Measurements from ENCODE around the gene BCO1.

Gene BCO1

DNA sequence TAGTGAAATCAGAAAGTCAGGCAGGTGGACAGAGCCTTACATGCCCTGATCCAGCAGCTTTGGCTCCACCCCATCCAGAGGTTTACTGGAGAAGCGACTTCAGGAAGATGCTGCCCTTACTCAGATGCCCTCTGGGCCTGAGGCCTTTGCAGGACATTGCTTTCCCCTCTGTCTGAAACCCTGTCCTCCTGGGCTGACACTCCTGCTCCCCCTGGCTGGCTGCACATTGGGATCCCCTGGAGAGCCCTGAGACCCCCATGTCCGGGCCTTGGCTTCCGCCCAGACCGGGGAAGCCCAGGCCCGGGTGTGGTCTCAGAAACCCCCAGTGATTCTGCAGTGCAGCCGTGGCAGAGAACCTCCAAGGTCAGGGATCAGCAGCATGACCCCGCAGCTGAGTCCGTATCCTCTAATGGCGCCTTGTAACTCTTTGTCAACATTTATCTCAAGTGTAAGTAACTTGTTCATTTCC is 36.6 kb downstream of the BCO1 start:
- Histone ChIP-seq H3K36me3 (ENCODE audit: control insufficient read depth in 2 of 2, insufficient read depth in 2 of 2, low read length in 2 of 2) (no peaks in the 10 kb centered on the region), H3K27ac (ENCODE audit: low read length) (no peak overlapping the region)

DNA sequence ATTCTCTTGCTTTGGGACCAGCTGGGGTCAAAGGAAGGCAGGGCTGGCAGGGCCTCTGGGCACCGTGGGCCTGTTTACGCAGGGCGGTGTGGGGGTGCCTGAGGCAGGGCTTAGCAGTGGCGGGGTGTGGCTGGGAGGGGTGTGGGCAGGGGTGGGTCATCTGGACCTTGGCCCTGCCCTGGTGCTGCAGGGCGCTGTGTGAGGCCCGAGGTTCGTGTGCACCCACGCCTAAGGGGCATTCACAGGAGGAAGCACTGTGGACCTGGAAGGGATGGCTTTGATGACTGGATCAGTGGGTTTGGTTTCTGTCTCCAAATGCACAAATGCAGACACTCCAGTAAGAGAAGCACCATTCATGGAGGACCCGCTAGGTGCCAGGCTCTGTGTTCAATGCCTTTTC is 37.3 kb downstream of the BCO1 start:
- Histone ChIP-seq H3K36me3 (ENCODE audit: control insufficient read depth in 2 of 2, insufficient read depth in 2 of 2, low read length in 2 of 2) (no peaks in the 10 kb centered on the region), H3K9ac (ENCODE audit: low read length in 2 of 2) (no peak overlapping the region), H3K27ac (ENCODE audit: low read length) (no peak overlapping the region), H3K4me3 (ENCODE audit: low read length in 2 of 2) (no peak overlapping the region), H3K27me3 (ENCODE audit: control insufficient read depth in 1 of 2, insufficient read depth in 2 of 2, low read length in 2 of 2) (no peaks in the 10 kb centered on the region), H3K4me1 (ENCODE audit: control insufficient read depth, insufficient read depth, low read length) (peaks cover 15% of the 10 kb centered on the region), H3K9me3 (ENCODE audit: control insufficient read depth in 2 of 2, low read length in 2 of 2) (no peaks in the 10 kb centered on the region)

More for the DNA sequence above, 36.6 kb downstream of the BCO1 start:
- Histone ChIP-seq H3K9ac (ENCODE audit: low read length in 2 of 2) (no peak overlapping the region), H3K4me3 (ENCODE audit: low read length in 2 of 2) (no peak overlapping the region), H3K9me3 (ENCODE audit: control insufficient read depth in 2 of 2, low read length in 2 of 2) (no peaks in the 10 kb centered on the region), H3K27me3 (ENCODE audit: control insufficient read depth in 1 of 2, insufficient read depth in 2 of 2, low read length in 2 of 2) (no peaks in the 10 kb centered on the region), H3K4me1 (ENCODE audit: control insufficient read depth, insufficient read depth, low read length) (peaks cover 15% of the 10 kb centered on the region)

DNA sequence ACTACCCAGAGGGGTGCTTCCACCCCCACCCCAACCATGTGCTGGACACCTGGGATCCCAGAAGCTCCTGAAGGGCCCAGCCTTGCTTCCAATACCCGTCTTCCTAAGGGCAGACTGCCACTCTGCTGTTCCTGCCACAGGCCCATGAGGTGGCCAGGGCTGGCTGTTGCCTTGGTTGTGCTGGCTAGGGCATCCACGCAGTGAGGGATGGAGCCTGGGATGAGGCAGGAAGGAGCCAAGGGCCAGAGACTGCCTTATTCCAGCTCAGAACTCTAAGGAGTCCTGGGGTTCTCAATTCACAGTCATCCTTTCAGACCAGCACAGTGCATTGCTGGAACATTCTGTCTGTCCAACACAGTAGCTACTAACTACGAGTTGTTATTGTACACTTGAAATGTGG is 37.8 kb downstream of the BCO1 start:
- peaks cover 15% of the 10 kb centered on the region for H3K4me1 ChIP-seq (ENCODE audit: control insufficient read depth, insufficient read depth, low read length)
- no peak overlapping the region for H3K27ac ChIP-seq (ENCODE audit: low read length)
- H3K27me3 ChIP-seq (ENCODE audit: control insufficient read depth in 1 of 2, insufficient read depth in 2 of 2, low read length in 2 of 2) = no peaks in the 10 kb centered on the region
- H3K9me3 ChIP-seq (ENCODE audit: control insufficient read depth in 2 of 2, low read length in 2 of 2) = no peaks in the 10 kb centered on the region
- H3K9ac ChIP-seq (ENCODE audit: low read length in 2 of 2) = no peak overlapping the region
- H3K36me3 ChIP-seq (ENCODE audit: control insufficient read depth in 2 of 2, insufficient read depth in 2 of 2, low read length in 2 of 2) = no peaks in the 10 kb centered on the region
- no peak overlapping the region for H3K4me3 ChIP-seq (ENCODE audit: low read length in 2 of 2)

DNA sequence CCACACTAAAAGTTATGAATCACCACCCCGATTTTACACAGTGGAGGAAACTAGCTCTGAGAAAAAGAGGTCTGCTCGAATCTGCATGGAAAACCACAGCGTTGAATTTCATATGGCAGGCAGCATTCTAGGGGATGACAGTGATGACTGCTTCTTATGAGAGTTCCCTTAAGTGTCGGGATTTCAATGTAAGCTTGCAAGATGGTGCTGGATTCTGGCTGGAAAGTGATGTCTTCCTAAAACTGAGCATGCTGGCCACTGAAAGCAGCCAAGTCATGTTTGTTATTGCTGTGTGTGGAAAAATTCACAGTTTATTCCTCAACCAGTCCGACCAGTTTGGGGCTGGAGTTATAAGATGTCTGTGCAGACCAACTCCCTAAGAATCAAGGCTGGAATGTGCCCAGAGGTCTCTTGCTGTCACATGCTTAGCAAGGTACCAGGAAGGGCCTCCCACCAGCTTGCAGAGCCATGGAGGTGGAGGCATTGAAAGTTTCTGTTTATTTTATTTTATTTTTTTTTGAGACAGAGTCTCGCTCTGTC is 39.1 kb downstream of the BCO1 start:
- no peak overlapping the region for H3K9ac ChIP-seq (ENCODE audit: low read length in 2 of 2)
- H3K27ac ChIP-seq (ENCODE audit: low read length) = no peak overlapping the region
- no peak overlapping the region for H3K4me3 ChIP-seq (ENCODE audit: low read length in 2 of 2)
- no peaks in the 10 kb centered on the region for H3K9me3 ChIP-seq (ENCODE audit: control insufficient read depth in 2 of 2, low read length in 2 of 2)
- H3K36me3 ChIP-seq (ENCODE audit: control insufficient read depth in 2 of 2, insufficient read depth in 2 of 2, low read length in 2 of 2) = no peaks in the 10 kb centered on the region
- no peaks in the 10 kb centered on the region for H3K27me3 ChIP-seq (ENCODE audit: control insufficient read depth in 1 of 2, insufficient read depth in 2 of 2, low read length in 2 of 2)
- peaks cover 14% of the 10 kb centered on the region for H3K4me1 ChIP-seq (ENCODE audit: control insufficient read depth, insufficient read depth, low read length)

DNA sequence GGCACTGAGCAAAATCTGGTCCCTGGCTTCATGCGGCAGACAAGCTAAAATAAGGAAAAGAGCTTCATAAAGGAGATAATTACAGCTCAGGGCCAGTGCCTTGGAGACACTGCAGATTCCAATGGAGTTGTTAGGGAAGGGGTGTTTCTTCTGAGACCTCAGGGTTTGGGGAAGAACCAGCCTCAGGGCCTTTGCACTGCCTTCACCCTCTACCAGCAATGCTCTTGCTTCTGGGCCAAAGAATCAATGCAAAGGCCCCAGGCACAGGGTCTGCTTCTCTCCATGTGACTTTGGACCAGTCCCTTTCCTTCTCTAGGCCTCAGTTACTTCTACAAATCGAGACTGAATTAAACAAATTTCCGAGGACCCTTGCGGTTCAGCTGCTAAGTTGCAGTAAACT is 40.0 kb downstream of the BCO1 start:
- no peaks in the 10 kb centered on the region for H3K9me3 ChIP-seq (ENCODE audit: control insufficient read depth in 2 of 2, low read length in 2 of 2)
- H3K36me3 ChIP-seq (ENCODE audit: control insufficient read depth in 2 of 2, insufficient read depth in 2 of 2, low read length in 2 of 2) = no peaks in the 10 kb centered on the region
- no peak overlapping the region for H3K9ac ChIP-seq (ENCODE audit: low read length in 2 of 2)
- H3K27ac ChIP-seq (ENCODE audit: low read length) = no peak overlapping the region
- H3K4me3 ChIP-seq (ENCODE audit: low read length in 2 of 2) = no peak overlapping the region
- no peaks in the 10 kb centered on the region for H3K27me3 ChIP-seq (ENCODE audit: control insufficient read depth in 1 of 2, insufficient read depth in 2 of 2, low read length in 2 of 2)
- H3K4me1 ChIP-seq (ENCODE audit: control insufficient read depth, insufficient read depth, low read length) = peaks cover 6% of the 10 kb centered on the region

DNA sequence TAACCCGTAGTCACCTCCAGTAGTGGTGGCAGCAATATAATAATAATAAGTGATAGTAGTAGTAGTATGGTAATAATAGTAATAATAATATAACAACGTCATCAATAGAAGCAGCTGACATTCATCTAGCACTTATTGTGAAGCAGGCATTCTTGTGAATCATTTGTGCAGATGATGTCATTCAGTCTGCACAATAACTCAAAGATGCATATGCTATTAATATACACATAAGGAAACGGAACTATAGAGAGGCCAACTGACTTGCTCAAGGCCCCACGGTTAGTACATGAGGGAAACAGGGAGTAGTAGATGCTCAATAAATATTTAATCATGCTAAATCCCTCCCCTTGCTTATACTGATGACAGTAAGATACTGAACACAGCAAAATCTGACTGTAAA is 40.9 kb downstream of the BCO1 start:
- H3K36me3 ChIP-seq (ENCODE audit: control insufficient read depth in 2 of 2, insufficient read depth in 2 of 2, low read length in 2 of 2) = no peaks in the 10 kb centered on the region
- no peak overlapping the region for H3K9ac ChIP-seq (ENCODE audit: low read length in 2 of 2)
- H3K4me3 ChIP-seq (ENCODE audit: low read length in 2 of 2) = no peak overlapping the region
- no peaks in the 10 kb centered on the region for H3K27me3 ChIP-seq (ENCODE audit: control insufficient read depth in 1 of 2, insufficient read depth in 2 of 2, low read length in 2 of 2)
- no peak overlapping the region for H3K27ac ChIP-seq (ENCODE audit: low read length)
- no peaks in the 10 kb centered on the region for H3K9me3 ChIP-seq (ENCODE audit: control insufficient read depth in 2 of 2, low read length in 2 of 2)
- no peaks in the 10 kb centered on the region for H3K4me1 ChIP-seq (ENCODE audit: control insufficient read depth, insufficient read depth, low read length)

DNA sequence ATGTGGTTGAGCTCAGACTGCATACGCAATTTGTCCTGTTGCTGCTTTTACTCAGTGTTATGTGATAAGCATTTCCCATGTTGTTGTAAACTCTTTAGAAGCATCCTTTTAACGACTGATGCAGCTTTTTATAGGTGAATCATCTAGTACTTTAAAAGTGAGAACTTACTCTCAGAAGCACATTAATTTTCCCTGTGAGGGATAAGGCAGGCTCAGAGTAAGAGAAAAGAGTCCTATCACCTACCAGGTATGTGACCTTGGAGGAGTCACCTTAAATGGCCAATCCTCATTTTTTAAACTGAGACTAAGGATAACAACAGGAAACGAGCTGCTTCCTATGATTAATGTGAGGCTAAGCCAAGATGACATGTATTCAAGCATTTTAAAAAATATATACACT is 41.9 kb downstream of the BCO1 start:
- Histone ChIP-seq H3K27ac (ENCODE audit: low read length) (no peak overlapping the region), H3K4me1 (ENCODE audit: control insufficient read depth, insufficient read depth, low read length) (no peaks in the 10 kb centered on the region), H3K4me3 (ENCODE audit: low read length in 2 of 2) (no peak overlapping the region), H3K9me3 (ENCODE audit: control insufficient read depth in 2 of 2, low read length in 2 of 2) (no peaks in the 10 kb centered on the region), H3K36me3 (ENCODE audit: control insufficient read depth in 2 of 2, insufficient read depth in 2 of 2, low read length in 2 of 2) (no peaks in the 10 kb centered on the region), H3K9ac (ENCODE audit: low read length in 2 of 2) (no peak overlapping the region), H3K27me3 (ENCODE audit: control insufficient read depth in 1 of 2, insufficient read depth in 2 of 2, low read length in 2 of 2) (no peaks in the 10 kb centered on the region)

DNA sequence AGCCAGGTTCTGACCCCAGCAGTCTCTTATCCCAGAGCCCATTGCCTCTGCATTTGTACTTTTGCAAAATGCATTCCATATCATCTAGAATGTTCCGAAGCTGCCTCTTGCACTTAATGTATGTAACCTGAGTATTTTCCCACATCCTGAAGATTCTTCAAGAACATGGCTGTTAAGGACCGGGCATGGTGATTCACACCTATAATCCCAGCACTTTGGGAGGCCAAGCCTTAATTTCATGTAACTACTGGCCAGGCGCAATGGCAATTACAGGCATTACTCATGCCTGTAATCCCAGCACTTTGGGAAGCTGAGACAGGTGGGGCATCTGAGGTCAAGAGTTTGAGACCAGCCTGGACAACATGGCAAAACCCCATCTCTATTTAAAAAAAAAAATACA is 44.6 kb downstream of the BCO1 start:
- Histone ChIP-seq H3K27me3 (ENCODE audit: control insufficient read depth in 1 of 2, insufficient read depth in 2 of 2, low read length in 2 of 2) (no peaks in the 10 kb centered on the region), H3K9ac (ENCODE audit: low read length in 2 of 2) (no peak overlapping the region), H3K9me3 (ENCODE audit: control insufficient read depth in 2 of 2, low read length in 2 of 2) (no peaks in the 10 kb centered on the region), H3K27ac (ENCODE audit: low read length) (no peak overlapping the region), H3K4me1 (ENCODE audit: control insufficient read depth, insufficient read depth, low read length) (no peaks in the 10 kb centered on the region), H3K36me3 (ENCODE audit: control insufficient read depth in 2 of 2, insufficient read depth in 2 of 2, low read length in 2 of 2) (no peaks in the 10 kb centered on the region), H3K4me3 (ENCODE audit: low read length in 2 of 2) (no peak overlapping the region)

DNA sequence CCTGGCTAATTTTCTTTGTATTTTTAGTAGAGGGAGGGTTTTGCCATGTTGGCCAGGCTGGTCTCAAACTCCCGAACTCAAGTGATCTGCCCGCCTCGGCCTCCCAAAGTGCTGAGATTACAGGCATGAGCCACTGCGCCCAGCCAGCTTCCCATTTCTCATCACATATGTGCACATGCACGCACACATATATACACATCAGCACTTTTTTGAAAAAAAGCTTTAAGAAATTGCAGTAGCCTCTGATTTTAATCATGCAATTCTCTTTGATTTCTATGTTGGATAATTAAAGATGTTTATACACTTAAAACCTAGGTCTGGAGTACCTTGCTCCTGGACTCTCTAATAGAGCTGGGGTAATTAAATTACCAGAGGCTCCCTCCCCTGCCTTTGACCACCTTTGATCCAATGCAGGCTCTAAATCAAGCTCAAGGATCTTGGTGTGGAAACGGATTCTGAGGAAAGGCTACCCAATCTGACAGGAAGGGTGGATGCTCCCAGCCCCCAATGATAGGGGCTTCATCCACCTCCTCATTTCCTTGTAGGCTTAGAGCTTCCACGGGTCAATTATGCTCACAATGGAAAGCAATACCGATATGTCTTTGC is 46.6 kb downstream of the BCO1 start:
- no peaks in the 10 kb centered on the region for H3K4me1 ChIP-seq (ENCODE audit: control insufficient read depth, insufficient read depth, low read length)
- H3K9ac ChIP-seq (ENCODE audit: low read length in 2 of 2) = no peak overlapping the region
- H3K36me3 ChIP-seq (ENCODE audit: control insufficient read depth in 2 of 2, insufficient read depth in 2 of 2, low read length in 2 of 2) = no peaks in the 10 kb centered on the region
- H3K27me3 ChIP-seq (ENCODE audit: control insufficient read depth in 1 of 2, insufficient read depth in 2 of 2, low read length in 2 of 2) = no peaks in the 10 kb centered on the region
- no peaks in the 10 kb centered on the region for H3K9me3 ChIP-seq (ENCODE audit: control insufficient read depth in 2 of 2, low read length in 2 of 2)
- no peak overlapping the region for H3K4me3 ChIP-seq (ENCODE audit: low read length in 2 of 2)
- H3K27ac ChIP-seq (ENCODE audit: low read length) = no peak overlapping the region

DNA sequence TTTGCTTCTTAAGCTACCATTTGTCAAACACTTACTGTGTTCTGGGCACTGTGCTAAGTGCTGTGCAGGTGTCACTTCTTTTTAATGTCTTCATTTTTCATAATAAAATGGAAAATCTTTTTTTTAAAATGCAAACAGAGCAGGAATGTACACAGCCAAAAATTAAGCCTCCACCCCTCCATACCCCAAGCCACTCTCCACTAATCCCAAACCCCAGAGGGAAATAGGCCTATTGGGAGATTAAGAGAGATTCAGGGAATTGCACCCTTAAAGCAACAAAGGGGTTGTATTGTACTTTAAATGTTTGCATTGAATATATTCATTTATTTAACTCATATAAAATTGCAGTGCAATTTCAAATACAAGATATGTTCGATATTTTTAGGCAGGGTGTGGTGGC is 47.7 kb downstream of the BCO1 start:
- Histone ChIP-seq H3K36me3 (ENCODE audit: control insufficient read depth in 2 of 2, insufficient read depth in 2 of 2, low read length in 2 of 2) (no peaks in the 10 kb centered on the region), H3K4me3 (ENCODE audit: low read length in 2 of 2) (no peak overlapping the region), H3K27ac (ENCODE audit: low read length) (no peak overlapping the region), H3K9ac (ENCODE audit: low read length in 2 of 2) (no peak overlapping the region), H3K4me1 (ENCODE audit: control insufficient read depth, insufficient read depth, low read length) (no peaks in the 10 kb centered on the region), H3K9me3 (ENCODE audit: control insufficient read depth in 2 of 2, low read length in 2 of 2) (no peaks in the 10 kb centered on the region), H3K27me3 (ENCODE audit: control insufficient read depth in 1 of 2, insufficient read depth in 2 of 2, low read length in 2 of 2) (no peaks in the 10 kb centered on the region)

DNA sequence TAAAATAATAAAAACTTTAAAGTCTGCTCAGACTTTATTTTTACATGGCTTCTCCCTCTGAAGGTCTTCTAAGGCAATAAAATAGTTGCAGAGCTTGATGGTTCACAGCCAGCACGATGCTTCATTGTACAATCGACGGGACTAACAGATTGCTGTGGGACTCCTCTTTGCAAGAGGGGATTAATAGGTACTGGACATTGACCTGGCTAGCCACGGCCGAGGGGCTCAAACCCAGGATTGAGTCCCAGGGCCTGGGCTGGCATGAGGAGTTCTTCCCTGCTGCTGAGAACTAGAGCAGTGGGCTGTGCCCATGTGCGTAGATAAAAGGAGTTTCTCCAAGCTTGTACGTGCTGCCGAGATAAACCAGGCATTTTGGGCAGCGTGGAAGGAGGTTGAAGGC is 52.6 kb downstream of the BCO1 start:
- Histone ChIP-seq H3K9ac (ENCODE audit: low read length in 2 of 2) (no peak overlapping the region), H3K27me3 (ENCODE audit: control insufficient read depth in 1 of 2, insufficient read depth in 2 of 2, low read length in 2 of 2) (no peaks in the 10 kb centered on the region), H3K4me1 (ENCODE audit: control insufficient read depth, insufficient read depth, low read length) (no peaks in the 10 kb centered on the region), H3K27ac (ENCODE audit: low read length) (no peak overlapping the region), H3K4me3 (ENCODE audit: low read length in 2 of 2) (no peak overlapping the region), H3K9me3 (ENCODE audit: control insufficient read depth in 2 of 2, low read length in 2 of 2) (no peaks in the 10 kb centered on the region), H3K36me3 (ENCODE audit: control insufficient read depth in 2 of 2, insufficient read depth in 2 of 2, low read length in 2 of 2) (no peaks in the 10 kb centered on the region)

Data from stomach smooth muscle (tissue), 2 donors.